ENCODE results near the gene CSNK1G2. TPM values are rescaled to one million over a fixed set of nuclear protein-coding genes. Genes with fewer than 3 reads are reported as not detected.

The CSNK1G2 gene
- total RNA-seq, 1 experiment from 2014 or later: 34.5 TPM

GRCh38 chr19:2014731-2015607, 74.0 kb downstream of the CSNK1G2 start:
- Histone ChIP-seq H3K27me3 (no peaks in the 10 kb centered on the region), H3K9me3 (no peaks in the 10 kb centered on the region), H3K36me3 (no peaks in the 10 kb centered on the region), H3K4me3 (peak overlapping the region; percentile 50)
- no peak for DNase-seq

GRCh38 chr19:2015608-2015950, 74.6 kb downstream of the CSNK1G2 start, which contains the start of gene BTBD2:
BTBD2 (minus strand) TSS chr19:2015714; CDS start chr19:2015703, 11 bp downstream.
- Histone ChIP-seq H3K4me3 (peak within 1 kb of the TSS; percentile 50), H3K36me3 (no peaks in the 10 kb centered on the region), H3K9me3 (no peaks in the 10 kb centered on the region), H3K27me3 (no peaks in the 10 kb centered on the region)
- peak; percentile 50 for DNase-seq

- no peaks in the 10 kb centered on the region for H3K36me3 ChIP-seq
- H3K9me3 ChIP-seq: no peaks in the 10 kb centered on the region
- H3K27me3 ChIP-seq: no peaks in the 10 kb centered on the region
- DNase-seq: peak; percentile 73
- peak overlapping the region; percentile 21; the same call in 1 of the 2 replicates for H3K4me3 ChIP-seq
Measured at GRCh38 chr19:2016041-2016807, 75.3 kb downstream of the CSNK1G2 start.

GRCh38 chr19:2018752-2019151, 77.8 kb downstream of the CSNK1G2 start:
- H3K4me3 ChIP-seq: no peak overlapping the region
- H3K36me3 ChIP-seq: no peaks in the 10 kb centered on the region
- no peak for DNase-seq
- no peaks in the 10 kb centered on the region for H3K27me3 ChIP-seq
- no peaks in the 10 kb centered on the region for H3K9me3 ChIP-seq

- Histone ChIP-seq H3K9me3 (no peaks in the 10 kb centered on the region), H3K27me3 (no peaks in the 10 kb centered on the region), H3K36me3 (no peaks in the 10 kb centered on the region), H3K4me3 (no peak overlapping the region)
- no peak for DNase-seq
Measured at GRCh38 chr19:2021453-2022140, 80.6 kb downstream of the CSNK1G2 start.

GRCh38 chr19:2022289-2022688, 81.3 kb downstream of the CSNK1G2 start:
- no peak for DNase-seq
- Histone ChIP-seq H3K36me3 (no peaks in the 10 kb centered on the region), H3K4me3 (no peak overlapping the region), H3K9me3 (no peaks in the 10 kb centered on the region), H3K27me3 (no peaks in the 10 kb centered on the region)

GRCh38 chr19:2026770-2027169, 85.8 kb downstream of the CSNK1G2 start:
- H3K9me3 ChIP-seq: no peaks in the 10 kb centered on the region
- no peaks in the 10 kb centered on the region for H3K27me3 ChIP-seq
- H3K36me3 ChIP-seq: no peaks in the 10 kb centered on the region
- no peak overlapping the region for H3K4me3 ChIP-seq
- DNase-seq: no peak

- Histone ChIP-seq H3K9me3 (no peaks in the 10 kb centered on the region), H3K36me3 (no peaks in the 10 kb centered on the region), H3K4me3 (no peak overlapping the region), H3K27me3 (no peaks in the 10 kb centered on the region)
- no peak for DNase-seq
Measured at GRCh38 chr19:2027361-2027760, 86.4 kb downstream of the CSNK1G2 start.

Other genes with a start within 250 kb of the CSNK1G2 start
- not detected in 2 replicates for gene ONECUT3, start 187.7 kb upstream of the CSNK1G2 start, total RNA-seq (2014; rRNA removed; shearing (Covaris generic); ENCODE audit: low replicate concordance)
- gene ATP8B3, start 128.9 kb upstream of the CSNK1G2 start, total RNA-seq (2014; rRNA removed; shearing (Covaris generic); ENCODE audit: low replicate concordance): not detected in 2 replicates
- gene REXO1, start 92.7 kb upstream of the CSNK1G2 start, total RNA-seq (2014; rRNA removed; shearing (Covaris generic); ENCODE audit: low replicate concordance): 2.2 and 4.4 TPM in 2 replicates
- gene KLF16, start 77.6 kb upstream of the CSNK1G2 start, total RNA-seq (2014; rRNA removed; shearing (Covaris generic); ENCODE audit: low replicate concordance): 8.1 and 12.6 TPM in 2 replicates
- gene ABHD17A, start 55.7 kb upstream of the CSNK1G2 start, total RNA-seq (2014; rRNA removed; shearing (Covaris generic); ENCODE audit: low replicate concordance): 51.7 and 70.7 TPM in 2 replicates
- gene ADAT3, start 35.8 kb upstream of the CSNK1G2 start, total RNA-seq (2014; rRNA removed; shearing (Covaris generic); ENCODE audit: low replicate concordance): 3.6 TPM in 1 of 2 replicates, not detected in the other
- gene SCAMP4, start 35.8 kb upstream of the CSNK1G2 start, total RNA-seq (2014; rRNA removed; shearing (Covaris generic); ENCODE audit: low replicate concordance): 33.0 and 41.5 TPM in 2 replicates
- 34.4 and 36.4 TPM in 2 replicates for gene BTBD2, start 74.5 kb downstream of the CSNK1G2 start, total RNA-seq (2014; rRNA removed; shearing (Covaris generic); ENCODE audit: low replicate concordance)
- 17.9 and 38.6 TPM in 2 replicates for gene MKNK2, start 110.1 kb downstream of the CSNK1G2 start, total RNA-seq (2014; rRNA removed; shearing (Covaris generic); ENCODE audit: low replicate concordance)
- gene MOB3A, start 155.2 kb downstream of the CSNK1G2 start, total RNA-seq (2014; rRNA removed; shearing (Covaris generic); ENCODE audit: low replicate concordance): 9.4 and 9.7 TPM in 2 replicates
- not detected in 2 replicates for gene IZUMO4, start 155.7 kb downstream of the CSNK1G2 start, total RNA-seq (2014; rRNA removed; shearing (Covaris generic); ENCODE audit: low replicate concordance)
- gene AP3D1, start 210.4 kb downstream of the CSNK1G2 start, total RNA-seq (2014; rRNA removed; shearing (Covaris generic); ENCODE audit: low replicate concordance): 65.6 and 91.8 TPM in 2 replicates
- 3.5 and 5.4 TPM in 2 replicates for gene DOT1L, start 222.8 kb downstream of the CSNK1G2 start, total RNA-seq (2014; rRNA removed; shearing (Covaris generic); ENCODE audit: low replicate concordance)